B cell (primary cell): ENCODE measurements around the gene ZNF93. TPM values are rescaled to one million over a fixed set of nuclear protein-coding genes. Genes with fewer than 3 reads are reported as not detected.
"Not testable (repeated sequence)": the region's sequence is repeated elsewhere in the genome, so short reads cannot be mapped to it uniquely, and the experiment has no call there.

Source experiments
- ATAC-seq: fragments of 200-7000 bp; cut with Tn5 transposase; one replicate; pipeline ENCODE4 v1.10.0; 2021; ENCODE audit warnings: low read depth, mild to moderate bottlenecking, moderate number of reproducible peaks, moderate library complexity
- CTCF ChIA-PET: fragments of 350-600 bp; sonication (Branson Sonifier 250); formaldehyde crosslinking; loops from one replicate; lab custom pipeline; 2021; ENCODE audit warnings: antibody characterized with exemption, inconsistent platforms; lab: Charles Lee
- POLR2A ChIA-PET: fragments of 350-600 bp; sonication (Branson Sonifier 250); formaldehyde crosslinking; loops from one replicate; lab custom pipeline; 2021; ENCODE audit warnings: antibody characterized with exemption; lab: Charles Lee
- DNase-seq: peaks from one replicate; pipeline ENCODE4 v3.0.0; 2013
- H2AFZ ChIP-seq: 2 replicates; pipeline ENCODE4 v1.6.1; 2012; ENCODE audit warnings: mild to moderate bottlenecking, low read depth, low read length; ENCODE audit not compliant: insufficient read depth, poor library complexity, severe bottlenecking
- H3K27ac ChIP-seq, 2 donors: 1 replicate in 1 of 2; 2 replicates in 1 of 2; pipeline ENCODE4 v1.5.1; 2012 to 2013; ENCODE audit warnings: low read length in 2 of 2, mild to moderate bottlenecking in 2 of 2, moderate library complexity in 1 of 2
- H3K27me3 ChIP-seq, 4 experiments: fragments of 200-600 bp in 1 of 4; sonication (generic) in 1 of 4; replicated peaks in 1 of 4; 1 replicate in 2 of 4; 2 replicates in 2 of 4; pipeline versions ENCODE4 v1.6.1 to v1.7.0; 2013 to 2016; ENCODE audit warnings: low read length in 3 of 4, mild to moderate bottlenecking in 2 of 4, mixed read lengths in 1 of 4, moderate library complexity in 1 of 4; ENCODE audit not compliant: insufficient read depth in 4 of 4, control insufficient read depth in 3 of 4; ENCODE audit errors: control extremely low read depth in 1 of 4
- H3K36me3 ChIP-seq, 2 experiments: replicated peaks in 1 of 2; 1 replicate in 1 of 2; 2 replicates in 1 of 2; pipeline versions ENCODE4 v1.6.1 to v1.7.1; 2013; ENCODE audit warnings: low read length in 1 of 2; ENCODE audit not compliant: insufficient read depth in 2 of 2, control insufficient read depth in 1 of 2; ENCODE audit errors: control extremely low read depth in 1 of 2, extremely low read depth in 1 of 2
- H3K4me1 ChIP-seq, 2 donors: fragments of 200-600 bp in 1 of 2; sonication (generic) in 1 of 2; 1 replicate in 1 of 2; 2 replicates in 1 of 2; pipeline versions ENCODE4 v1.5.1 to v1.6.1; 2013 to 2017; ENCODE audit warnings: low read length in 2 of 2; ENCODE audit not compliant: control insufficient read depth in 2 of 2, insufficient read depth in 2 of 2
- H3K4me2 ChIP-seq: replicated peaks from 2 replicates; pipeline ENCODE3; 2012; ENCODE audit warnings: mild to moderate bottlenecking, low read depth, low read length; ENCODE audit not compliant: poor library complexity, severe bottlenecking
- H3K4me3 ChIP-seq, 5 experiments: fragments of 200-600 bp in 1 of 5; sonication (generic) in 1 of 5; 1 replicate in 3 of 5; 2 replicates in 2 of 5; pipeline versions ENCODE4 v1.5.1 to v1.7.0; 2011 to 2016; ENCODE audit warnings: low read length in 4 of 5, mild to moderate bottlenecking in 4 of 5, low read depth in 2 of 5, control low read depth in 1 of 5, moderate library complexity in 1 of 5; ENCODE audit not compliant: insufficient read depth in 1 of 5; ENCODE audit errors: control extremely low read depth in 1 of 5, extremely low read depth in 1 of 5
- H3K79me2 ChIP-seq: fragments of 200-600 bp; sonication (generic); one replicate; pipeline ENCODE4 v1.6.0; 2016; ENCODE audit warnings: low read length; ENCODE audit not compliant: control insufficient read depth, insufficient read depth
- H3K9ac ChIP-seq: fragments of 200-600 bp; sonication (generic); 2 replicates; pipeline ENCODE4 v1.6.1; 2017; ENCODE audit warnings: mild to moderate bottlenecking, low read length, moderate library complexity
- H3K9me3 ChIP-seq, 3 donors: one replicate each; pipeline versions ENCODE4 v1.6.1 to v1.7.1; 2013; ENCODE audit warnings: low read length in 2 of 3; ENCODE audit not compliant: control insufficient read depth in 2 of 3, insufficient read depth in 1 of 3; ENCODE audit errors: control extremely low read depth in 1 of 3
- H4K20me1 ChIP-seq: 2 replicates; pipeline ENCODE4 v1.6.0; 2012; ENCODE audit warnings: mild to moderate bottlenecking, low read length; ENCODE audit not compliant: insufficient read depth, control insufficient read depth, poor library complexity, severe bottlenecking
- H3K27ac Mint-ChIP-seq: one replicate; pipeline ENCODE4 v1.8.0; 2021; ENCODE audit warnings: mixed read lengths
- H3K27me3 Mint-ChIP-seq: one replicate; pipeline ENCODE4 v1.8.0; 2021; ENCODE audit warnings: mixed read lengths
- H3K4me1 Mint-ChIP-seq: one replicate; pipeline ENCODE4 v1.8.0; 2021; ENCODE audit warnings: mixed read lengths
- H3K4me3 Mint-ChIP-seq: one replicate; pipeline ENCODE4 v1.8.0; 2021; ENCODE audit warnings: mixed read lengths
- H3K9me3 Mint-ChIP-seq: one replicate; pipeline ENCODE4 v1.8.0; 2022; ENCODE audit warnings: mixed read lengths; ENCODE audit not compliant: insufficient read depth
- CTCF ChIP-seq: fragments of 200-600 bp; IDR thresholded peaks from one replicate; pipeline ENCODE4 v1.8.0; 2022; ENCODE audit warnings: antibody characterized with exemption, mild to moderate bottlenecking
- EZH2 ChIP-seq: IDR thresholded peaks from 2 replicates; pipeline ENCODE4 v1.6.1; 2012; ENCODE audit warnings: borderline replicate concordance, low read depth, mild to moderate bottlenecking, moderate library complexity, low read length; ENCODE audit not compliant: insufficient read depth, poor library complexity, severe bottlenecking
- WGBS: methylation state at CpG from one replicate; pipeline ENCODE4 v1.1.5; 2013; ENCODE audit warnings: missing lambda C conversion rate; ENCODE audit not compliant: insufficient coverage; 5-methylcytosine and 5-hydroxymethylcytosine counted together
- intact Hi-C: fragments of 100-400 bp; cut with micrococcal nuclease; formaldehyde crosslinking; loops from one replicate; pipeline ENCODE4 v1.10.0; 2022
- polyA plus RNA-seq: library from polyadenylated mRNA; depleted of rRNA; stranded (reverse); fragments of >200 nt; gene quantifications from 2 replicates; pipeline ENCODE4 v1.2.3, GENCODE V29; 2012
- total RNA-seq, 2 donors: library from RNA; stranded (reverse); fragments of 120-200 nt in 1 of 2; gene quantifications; 1 replicate in 1 of 2; 2 replicates in 1 of 2; pipeline versions ENCODE4 v1.2.3 to v1.2.4, GENCODE V29; 2013 to 2022

The ZNF93 gene
- total and polyA plus RNA-seq, 2 donors (not counting 1 experiment from before 2014, with no cell fraction given): 4.8 to 13.3 TPM

GRCh38 chr19:19866611-19867248, 34.0 kb upstream of the ZNF93 start:
- ChIA-PET POLR2A (interaction anchor here (0.6 to 2.9 kb wide), 13 partner anchors 13 to 252 kb away, joined by 3 to 33 read pairs (median 5); partner anchors contain the start of genes ATP13A1, ZNF101, ZNF14 and ZNF506), CTCF (interaction anchor here (1.2 to 2.0 kb wide), 3 partner anchors 33 to 94 kb away, joined by 3 to 9 read pairs (median 5); partner anchors contain the start of genes ZNF506 and ZNF93)
- Histone ChIP-seq H3K27ac (peak overlapping the region; percentile 88 to 91), H3K4me2 (peak overlapping the region; percentile 85), H3K36me3 (no peaks in the 10 kb centered on the region), H3K4me3 (peak overlapping the region; percentile 78 to 97 (median 93)), H4K20me1 (peaks cover 7% of the 10 kb centered on the region), H3K9me3 (peaks cover 0 to 5% (median 0%) of the 10 kb centered on the region in 3 donors), H3K79me2 (peaks cover 47% of the 10 kb centered on the region), H3K9ac (peak overlapping the region; percentile 89), H2AFZ (peak overlapping the region; percentile 84), H3K4me1 (peaks cover 15 to 25% of the 10 kb centered on the region in 2 donors), H3K27me3 (no peaks in the 10 kb centered on the region)
- H3K4me1 Mint-ChIP-seq: peaks cover 39% of the 10 kb centered on the region
- H3K27ac Mint-ChIP-seq: peak overlapping the region; percentile 98
- DNase-seq (peak; percentile 80), ATAC-seq (peak; percentile 29)
- peak overlapping the region; percentile 100 for H3K4me3 Mint-ChIP-seq
- TF ChIP-seq CTCF (no peak), EZH2 (no peak)
- WGBS: 0% methylated on average over 17 of the region's 23 CpGs
- H3K27me3 Mint-ChIP-seq: no peaks in the 10 kb centered on the region
- no peaks in the 10 kb centered on the region for H3K9me3 Mint-ChIP-seq
- intact Hi-C loops: loop anchor here (1.0 to 10.0 kb wide), 6 partner anchors 34 to 368 kb away; partner anchors contain the start of genes ATP13A1, ZNF682, ZNF90 and ZNF93

GRCh38 chr19:19870086-19870485, 30.7 kb upstream of the ZNF93 start:
- Histone ChIP-seq H4K20me1 (peaks cover 14% of the 10 kb centered on the region), H3K4me1 (peaks cover 15 to 29% of the 10 kb centered on the region in 2 donors), H3K79me2 (peaks cover 78% of the 10 kb centered on the region)
- H2AFZ ChIP-seq, intact Hi-C loops, H3K27me3 ChIP-seq, H3K4me2 ChIP-seq, H3K36me3 ChIP-seq, H3K4me3 Mint-ChIP-seq, H3K9me3 ChIP-seq, DNase-seq, H3K4me3 ChIP-seq, H3K9ac ChIP-seq, H3K27ac Mint-ChIP-seq, H3K9me3 Mint-ChIP-seq, ATAC-seq, H3K27me3 Mint-ChIP-seq, H3K27ac ChIP-seq: not testable (repeated sequence)
- 100% methylated on average over 1 of the region's 5 CpGs for WGBS
- POLR2A ChIA-PET: interaction anchor here (0.7 kb wide), 1 partner anchor 316 kb away, joined by 4 read pairs; no protein-coding TSS in a partner anchor
- peaks cover 45% of the 10 kb centered on the region for H3K4me1 Mint-ChIP-seq
- CTCF ChIA-PET: interaction anchor here (1.7 kb wide), 1 partner anchor 50 kb away, joined by 5 read pairs; no protein-coding TSS in a partner anchor
